Measurements from ENCODE around the gene CTIF. TPM values are rescaled to one million over a fixed set of nuclear protein-coding genes. Genes with fewer than 3 reads are reported as not detected.
A peak's percentile ranks its signal among the peaks of the same experiment; 100 is the strongest.

The CTIF gene
- total RNA-seq, 1 donor from 2014 or later: 67.9 TPM

DNA sequence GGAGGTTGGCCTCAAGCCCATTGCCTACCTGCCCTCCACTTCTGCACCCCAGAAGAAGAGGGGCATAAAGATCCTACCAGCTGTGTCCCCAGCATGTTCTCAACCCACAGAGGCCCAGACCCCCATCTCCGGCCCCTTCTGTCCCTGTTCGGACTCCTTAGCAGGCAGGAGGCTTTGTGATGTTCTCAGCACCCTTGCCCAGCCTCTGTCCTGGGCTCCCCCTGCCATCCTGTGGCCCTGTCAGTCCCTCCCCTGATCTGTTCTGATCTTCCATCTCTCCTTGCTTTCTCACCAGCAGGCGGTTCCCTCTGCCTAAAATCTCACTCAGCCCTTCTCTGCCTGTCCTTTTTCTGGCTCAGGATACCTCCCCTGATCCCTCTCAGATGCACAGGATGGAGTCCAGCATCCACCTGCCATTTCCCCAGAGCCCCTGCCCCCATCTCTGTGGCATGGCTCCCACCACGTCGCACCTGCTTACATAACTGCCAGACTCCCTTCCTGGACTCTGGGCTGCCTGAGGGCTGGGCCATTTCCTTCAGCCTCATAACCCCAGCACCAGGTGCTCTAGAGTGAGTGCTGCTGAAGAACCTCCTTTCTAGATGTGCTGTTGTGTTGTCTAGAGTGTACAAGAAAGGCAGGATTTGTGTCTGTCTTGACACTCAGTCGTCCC lies 134.0 kb downstream of the CTIF start:
- TF ChIP-seq, protein P1, sequence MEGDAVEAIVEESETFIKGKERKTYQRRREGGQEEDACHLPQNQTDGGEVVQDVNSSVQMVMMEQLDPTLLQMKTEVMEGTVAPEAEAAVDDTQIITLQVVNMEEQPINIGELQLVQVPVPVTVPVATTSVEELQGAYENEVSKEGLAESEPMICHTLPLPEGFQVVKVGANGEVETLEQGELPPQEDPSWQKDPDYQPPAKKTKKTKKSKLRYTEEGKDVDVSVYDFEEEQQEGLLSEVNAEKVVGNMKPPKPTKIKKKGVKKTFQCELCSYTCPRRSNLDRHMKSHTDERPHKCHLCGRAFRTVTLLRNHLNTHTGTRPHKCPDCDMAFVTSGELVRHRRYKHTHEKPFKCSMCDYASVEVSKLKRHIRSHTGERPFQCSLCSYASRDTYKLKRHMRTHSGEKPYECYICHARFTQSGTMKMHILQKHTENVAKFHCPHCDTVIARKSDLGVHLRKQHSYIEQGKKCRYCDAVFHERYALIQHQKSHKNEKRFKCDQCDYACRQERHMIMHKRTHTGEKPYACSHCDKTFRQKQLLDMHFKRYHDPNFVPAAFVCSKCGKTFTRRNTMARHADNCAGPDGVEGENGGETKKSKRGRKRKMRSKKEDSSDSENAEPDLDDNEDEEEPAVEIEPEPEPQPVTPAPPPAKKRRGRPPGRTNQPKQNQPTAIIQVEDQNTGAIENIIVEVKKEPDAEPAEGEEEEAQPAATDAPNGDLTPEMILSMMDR (IDR thresholded peaks at IDR 0.05; ENCODE audit: unreplicated experiment): no peak
- DNase-seq (ENCODE audit: low spot score in 2 of 2, unreplicated experiment in 2 of 2): peak in 1 of 2 experiments; percentile 8
- Mint-ChIP-seq H3K9me3 (peaks cover 8% of the 10 kb centered on the region), H3K36me3 (peaks cover 19% of the 10 kb centered on the region), H3K4me3 (no peak overlapping the region), H3K27me3 (ENCODE audit: low read depth) (no peaks in the 10 kb centered on the region), H3K4me1 (peaks cover 8% of the 10 kb centered on the region), H3K27ac (no peak overlapping the region)

DNA sequence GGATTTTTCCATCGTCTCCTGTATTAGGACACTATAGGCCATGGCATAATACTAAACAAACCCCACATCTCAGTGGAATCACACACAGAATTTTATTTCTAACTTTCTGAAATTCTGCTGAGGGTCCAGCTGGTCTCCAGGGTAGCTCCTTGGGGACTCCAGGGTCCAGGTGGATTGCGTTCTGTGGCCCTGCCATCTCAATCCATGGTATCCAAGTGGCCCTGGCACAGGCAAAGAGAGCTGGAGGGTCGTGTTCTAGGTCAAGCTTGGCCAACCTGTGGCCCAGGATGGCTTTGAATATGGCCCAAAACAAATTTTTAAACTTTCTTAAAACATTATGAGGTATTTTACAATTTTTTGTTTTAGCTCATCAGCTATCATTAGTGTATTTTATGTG lies 134.6 kb downstream of the CTIF start:
- DNase-seq (ENCODE audit: low spot score in 2 of 2, unreplicated experiment in 2 of 2): peak in 1 of 2 experiments; percentile 6
- TF ChIP-seq, protein P1 (IDR thresholded peaks at IDR 0.05; ENCODE audit: unreplicated experiment): no peak
- peaks cover 8% of the 10 kb centered on the region for H3K9me3 Mint-ChIP-seq
- no peaks in the 10 kb centered on the region for H3K27me3 Mint-ChIP-seq (ENCODE audit: low read depth)
- no peak overlapping the region for H3K27ac Mint-ChIP-seq
- H3K4me1 Mint-ChIP-seq: peaks cover 10% of the 10 kb centered on the region
- no peak overlapping the region for H3K4me3 Mint-ChIP-seq
- peaks cover 19% of the 10 kb centered on the region for H3K36me3 Mint-ChIP-seq

- H3K27me3 Mint-ChIP-seq (ENCODE audit: low read depth): no peaks in the 10 kb centered on the region
- H3K27ac Mint-ChIP-seq: no peak overlapping the region
- peaks cover 19% of the 10 kb centered on the region for H3K36me3 Mint-ChIP-seq
- peaks cover 8% of the 10 kb centered on the region for H3K9me3 Mint-ChIP-seq
- DNase-seq (ENCODE audit: low spot score in 2 of 2, unreplicated experiment in 2 of 2): peak in 1 of 2 experiments; percentile 3
- TF ChIP-seq, protein P1 (IDR thresholded peaks at IDR 0.05; ENCODE audit: unreplicated experiment): no peak
- no peak overlapping the region for H3K4me3 Mint-ChIP-seq
- peaks cover 10% of the 10 kb centered on the region for H3K4me1 Mint-ChIP-seq
Measured at GRCh38 chr18:48673853-48674721, 135.3 kb downstream of the CTIF start.

DNA sequence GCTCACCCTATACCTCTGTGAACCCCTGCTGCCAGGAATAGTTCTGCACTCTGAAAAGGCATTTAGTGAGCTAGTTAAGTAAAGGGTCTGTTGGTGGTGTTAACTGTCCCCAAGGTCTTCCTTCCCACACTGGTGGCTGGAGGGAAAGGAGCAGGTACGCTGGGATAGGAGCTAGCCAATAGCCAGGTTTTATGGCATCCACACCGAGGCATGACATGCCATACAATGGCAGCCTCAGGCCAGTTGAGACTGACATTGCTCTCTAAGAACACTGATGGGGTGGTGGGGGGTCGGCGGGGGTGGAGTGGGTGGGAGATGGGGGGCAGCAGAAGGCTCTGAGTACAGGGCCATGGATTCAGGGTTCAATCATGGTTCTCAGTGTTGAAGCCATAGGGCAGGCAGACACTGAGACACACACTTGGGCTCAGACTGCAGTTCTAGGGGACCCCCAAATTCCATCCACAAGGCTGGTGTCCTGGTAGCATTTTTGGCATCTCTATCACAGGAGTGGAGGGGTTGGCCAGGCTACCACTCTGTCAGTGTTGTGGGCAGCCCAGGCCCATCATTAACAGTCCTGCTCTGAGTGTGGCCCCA lies 136.0 kb downstream of the CTIF start:
- DNase-seq (ENCODE audit: low spot score in 2 of 2, unreplicated experiment in 2 of 2): peak in 1 of 2 experiments; percentile 11
- Mint-ChIP-seq H3K4me1 (peaks cover 10% of the 10 kb centered on the region), H3K4me3 (no peak overlapping the region), H3K27me3 (ENCODE audit: low read depth) (no peaks in the 10 kb centered on the region), H3K27ac (no peak overlapping the region), H3K9me3 (peaks cover 8% of the 10 kb centered on the region), H3K36me3 (peaks cover 18% of the 10 kb centered on the region)
- TF ChIP-seq, protein P1 (IDR thresholded peaks at IDR 0.05; ENCODE audit: unreplicated experiment): no peak

DNA sequence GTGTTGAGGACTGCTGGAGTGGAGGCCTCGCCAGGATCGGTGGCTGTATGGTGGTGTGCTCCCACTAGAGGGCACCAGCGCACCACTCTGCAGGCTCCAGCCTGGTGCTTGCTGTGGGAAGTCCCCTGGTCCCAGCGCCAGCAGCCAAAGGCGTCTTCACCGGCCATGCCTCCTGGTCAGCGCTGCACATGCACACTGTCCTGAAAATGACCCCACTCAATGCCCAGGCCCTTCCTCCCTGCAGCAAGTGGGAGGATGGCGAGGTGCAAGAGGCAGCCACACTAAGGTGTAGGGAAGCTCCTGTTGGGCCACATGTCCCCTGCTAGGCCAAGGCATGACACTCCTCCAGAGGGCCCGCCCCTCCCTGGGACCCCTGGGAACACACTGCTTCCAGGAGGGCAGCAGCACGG lies 136.5 kb downstream of the CTIF start:
- Mint-ChIP-seq H3K36me3 (peaks cover 14% of the 10 kb centered on the region), H3K4me3 (no peak overlapping the region), H3K27ac (no peak overlapping the region), H3K4me1 (peaks cover 10% of the 10 kb centered on the region), H3K27me3 (ENCODE audit: low read depth) (no peaks in the 10 kb centered on the region), H3K9me3 (peaks cover 8% of the 10 kb centered on the region)
- TF ChIP-seq, protein P1 (IDR thresholded peaks at IDR 0.05; ENCODE audit: unreplicated experiment): peak; percentile 86
- DNase-seq (ENCODE audit: low spot score in 2 of 2, unreplicated experiment in 2 of 2): peak; percentile 78 to 91

Measured in mesothelial cell of epicardium (in vitro differentiated cells).